Tongue (tissue), 2 donors: ENCODE data around the gene FCGR1A. TPM values are rescaled to one million over a fixed set of nuclear protein-coding genes. Genes with fewer than 3 reads are reported as not detected.
"Not testable (repeated sequence)": the region's sequence is repeated elsewhere in the genome, so short reads cannot be mapped to it uniquely, and the experiment has no call there.

Source experiments
- DNase-seq: peaks from one replicate; pipeline ENCODE4 v3.0.0-alpha.2; 2015
- total RNA-seq: library from RNA; depleted of rRNA; stranded (reverse); fragments of >200 nt; gene quantifications from one replicate; pipeline ENCODE4 v1.2.3, GENCODE V29; 2014

The FCGR1A gene
- total RNA-seq, result 1.7 TPM

DNA sequence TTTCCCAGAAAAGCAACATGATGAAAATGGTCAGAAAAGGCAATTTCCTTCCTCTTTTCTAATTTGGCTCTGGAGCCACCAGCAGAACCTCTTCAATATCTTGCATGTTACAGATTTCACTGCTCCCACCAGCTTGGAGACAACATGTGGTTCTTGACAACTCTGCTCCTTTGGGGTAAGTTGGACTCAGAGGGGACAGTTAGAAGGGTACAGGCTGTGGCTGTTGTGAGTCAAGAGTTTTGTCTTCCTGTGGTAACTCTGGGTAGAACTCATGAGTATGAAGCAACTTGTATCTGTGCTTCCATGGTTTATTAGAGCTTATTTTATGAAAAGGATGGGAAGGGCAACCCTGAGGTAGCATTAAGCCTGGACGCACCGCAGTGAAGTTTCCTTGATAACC, at the start of gene FCGR1A:
Gene FCGR1A (plus strand): TSS at position 95 of the 400 bp plus-strand sequence. CDS start 50 bp downstream, at position 145.
- DNase-seq, result not testable (repeated sequence)

DNA sequence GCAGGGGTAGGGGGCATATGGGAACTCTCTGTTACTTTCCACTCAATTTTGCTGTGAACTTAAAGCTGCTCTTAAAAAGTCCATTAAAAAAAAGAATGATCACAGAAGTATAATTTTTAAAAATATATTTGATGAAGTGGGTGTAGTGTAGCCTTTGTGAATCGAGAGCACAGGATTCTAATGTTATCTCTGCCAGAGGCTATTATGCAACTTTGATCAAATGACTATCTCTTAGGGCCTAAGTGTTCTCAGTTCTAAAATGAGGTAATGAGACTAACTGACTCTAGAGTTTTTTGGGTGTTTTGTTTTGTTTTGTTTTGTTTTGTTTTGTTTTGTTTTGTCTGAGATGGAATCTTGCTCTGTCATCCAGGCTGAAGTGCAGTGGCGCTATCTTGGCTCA, 49.7 kb upstream of the FCGR1A start:
- DNase-seq, result not testable (repeated sequence)

DNA sequence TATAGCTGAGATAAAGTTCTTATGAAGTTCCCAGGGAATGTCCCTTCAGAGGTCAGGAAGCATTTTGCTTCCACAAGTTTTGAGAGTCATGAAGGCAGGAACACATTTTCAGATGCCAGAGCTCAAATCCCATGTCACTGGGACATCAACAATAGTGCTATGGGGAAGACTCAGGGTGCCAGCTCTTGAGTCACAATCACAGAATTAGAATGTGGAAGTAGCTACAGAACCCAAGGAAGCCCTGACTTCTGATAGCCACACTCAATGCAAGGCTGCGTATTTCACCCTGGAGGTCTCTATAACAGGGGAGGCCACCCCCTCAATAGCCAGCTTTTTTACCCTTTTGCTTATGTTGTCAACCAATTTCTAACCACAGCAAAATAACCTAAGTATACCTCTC, 47.8 kb upstream of the FCGR1A start:
- DNase-seq, result not testable (repeated sequence)

DNA sequence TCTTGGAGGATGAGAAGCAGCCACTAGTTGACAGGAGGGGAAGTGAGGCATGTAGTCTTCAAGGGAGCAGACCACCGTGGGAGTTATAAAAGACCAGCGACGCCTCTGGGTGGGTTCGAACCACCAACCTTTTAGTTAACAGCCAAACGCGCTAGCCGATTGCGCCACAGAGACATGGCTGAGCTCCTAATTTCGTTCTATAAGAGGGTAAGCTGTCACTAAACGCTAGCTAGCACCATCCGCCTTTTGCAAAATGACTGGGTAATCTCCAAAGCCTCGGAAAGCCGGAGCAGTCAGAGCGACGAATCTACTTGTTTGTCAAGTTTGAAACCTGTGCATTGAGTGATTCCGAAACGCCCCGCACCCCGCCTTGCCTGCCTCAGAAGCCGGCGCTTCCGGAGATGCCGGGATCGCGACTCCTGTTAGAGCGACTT, 42.3 kb upstream of the FCGR1A start:
- peak; percentile 31 for DNase-seq

DNA sequence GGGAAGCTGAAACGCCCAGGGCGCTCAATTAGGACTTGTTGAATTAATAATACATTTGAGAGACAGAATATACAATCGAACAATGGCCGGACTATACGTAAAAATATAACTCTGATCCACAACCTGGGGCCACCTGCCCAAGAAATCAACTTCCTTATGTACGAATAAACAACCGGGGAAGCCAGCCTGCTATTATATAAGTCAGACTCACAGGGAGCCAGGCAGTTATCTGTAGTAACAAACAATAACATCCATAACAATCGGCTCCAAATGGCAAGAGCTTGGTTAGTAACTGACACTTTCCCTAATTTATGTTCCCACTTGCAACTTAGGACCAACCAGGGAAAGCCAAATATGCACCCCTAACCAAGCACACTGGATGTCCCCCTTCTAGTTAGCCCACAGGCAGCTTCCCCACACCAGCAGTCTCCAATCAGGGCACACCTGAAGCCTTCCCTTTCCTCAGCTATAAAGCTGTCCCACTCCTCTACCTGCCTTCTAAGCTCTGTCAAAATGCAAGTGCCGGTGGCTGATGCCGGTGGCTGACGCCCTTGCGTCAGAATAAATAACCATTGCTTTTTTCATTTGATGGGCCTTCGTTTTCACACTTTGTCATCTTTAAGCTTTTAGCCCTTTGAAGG, 41.8 kb upstream of the FCGR1A start:
- DNase-seq, result not testable (repeated sequence)

DNA sequence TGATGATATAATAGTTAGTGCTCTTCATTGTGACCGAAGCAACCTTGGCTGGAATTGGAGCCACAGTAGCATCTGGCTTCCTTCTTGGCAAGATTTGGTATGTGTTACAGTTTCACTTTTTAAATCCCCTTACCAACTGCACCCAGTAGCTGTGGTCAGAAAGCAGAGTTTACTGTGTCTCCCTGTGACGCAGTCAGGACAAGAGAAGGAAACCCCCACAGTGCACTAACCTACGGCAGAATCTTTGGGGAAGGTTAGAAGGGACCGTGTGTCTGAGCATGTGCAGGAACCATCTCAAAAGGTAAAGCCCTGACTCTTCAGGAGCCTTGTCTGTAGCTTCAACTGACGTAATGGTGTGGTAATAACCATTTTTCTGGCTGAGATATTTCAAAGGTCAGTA, 40.6 kb upstream of the FCGR1A start:
- DNase-seq, result not testable (repeated sequence)

DNA sequence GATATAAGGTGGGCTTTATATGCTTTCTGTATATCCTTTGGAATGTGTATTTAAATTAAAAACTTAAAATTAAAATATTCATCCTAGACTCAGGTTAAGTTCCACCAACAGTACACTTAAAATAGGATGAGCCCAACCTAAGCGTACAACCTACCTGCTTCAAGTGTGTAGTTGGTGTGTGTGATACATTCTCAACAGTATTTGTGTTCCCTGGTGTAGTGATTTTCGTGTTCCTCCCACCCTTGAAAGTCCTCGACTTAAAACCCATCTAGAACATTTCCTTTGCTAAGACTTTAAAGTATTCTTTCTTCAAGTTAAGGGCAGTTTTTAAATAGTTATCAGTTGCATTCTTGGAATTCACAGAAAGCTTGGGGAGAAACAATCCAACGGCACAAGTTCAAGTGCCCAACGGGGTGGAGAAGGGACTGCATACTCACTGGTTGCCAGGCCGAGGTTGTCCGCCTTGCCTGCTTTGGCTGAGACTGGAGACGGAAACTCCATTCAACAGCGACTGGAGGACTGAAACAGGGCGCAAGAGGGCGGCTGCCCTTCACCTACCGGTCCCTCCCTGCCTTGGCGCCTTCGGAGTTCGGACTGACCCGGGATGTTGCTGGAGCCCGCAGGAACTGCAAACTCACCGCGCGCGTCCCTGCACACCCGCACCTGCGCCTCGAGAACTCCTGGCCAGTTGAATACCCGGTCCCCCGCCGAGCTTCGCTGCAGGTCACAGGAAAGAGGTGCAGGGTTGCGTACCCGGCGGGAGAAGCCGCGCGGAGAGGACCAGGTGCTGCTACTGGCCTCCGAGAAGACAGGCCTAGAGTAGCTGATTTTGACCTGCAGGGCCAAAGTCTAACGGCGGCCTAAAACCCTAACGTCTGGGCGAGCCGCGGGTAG, 35.8 kb upstream of the FCGR1A start:
- not testable (repeated sequence) for DNase-seq

DNA sequence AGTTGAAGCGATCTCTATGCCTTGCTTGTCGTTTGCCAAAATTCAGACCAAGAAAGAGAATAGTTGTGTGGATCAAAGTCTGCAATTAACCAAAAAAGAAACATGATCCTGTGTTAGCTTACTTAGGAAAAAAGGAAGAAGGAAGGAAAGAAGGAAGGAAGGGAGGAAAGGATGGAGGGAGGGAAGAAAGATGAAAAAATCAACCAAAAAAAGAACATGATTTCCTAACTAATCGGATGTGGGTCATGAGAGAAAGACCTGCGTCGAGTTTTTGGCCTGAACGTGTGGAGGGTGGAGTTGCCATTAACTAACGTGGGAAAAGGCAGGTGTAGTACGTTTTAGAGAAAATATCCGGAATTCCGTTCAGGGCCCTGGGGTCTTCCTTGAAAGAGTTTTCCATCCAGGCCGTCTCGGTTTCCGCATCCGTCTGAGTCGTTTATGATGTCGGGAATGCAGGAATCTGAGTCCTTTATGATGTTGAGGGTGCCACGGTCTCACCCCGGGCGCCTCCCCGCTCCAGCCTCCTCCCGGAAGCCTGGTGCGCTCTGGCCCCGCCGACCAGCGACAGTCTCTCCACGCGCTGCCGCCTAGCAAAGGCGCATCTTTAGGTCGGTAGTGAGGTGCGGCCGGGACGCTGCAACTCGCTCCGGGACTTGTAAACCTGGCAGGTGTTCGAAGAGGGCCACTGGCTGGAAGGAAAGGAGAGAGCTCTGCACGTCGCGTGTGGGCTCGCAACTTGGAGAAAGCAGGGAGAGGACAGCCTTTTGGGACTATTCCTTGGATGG, 34.9 kb upstream of the FCGR1A start:
- DNase-seq, result not testable (repeated sequence)

DNA sequence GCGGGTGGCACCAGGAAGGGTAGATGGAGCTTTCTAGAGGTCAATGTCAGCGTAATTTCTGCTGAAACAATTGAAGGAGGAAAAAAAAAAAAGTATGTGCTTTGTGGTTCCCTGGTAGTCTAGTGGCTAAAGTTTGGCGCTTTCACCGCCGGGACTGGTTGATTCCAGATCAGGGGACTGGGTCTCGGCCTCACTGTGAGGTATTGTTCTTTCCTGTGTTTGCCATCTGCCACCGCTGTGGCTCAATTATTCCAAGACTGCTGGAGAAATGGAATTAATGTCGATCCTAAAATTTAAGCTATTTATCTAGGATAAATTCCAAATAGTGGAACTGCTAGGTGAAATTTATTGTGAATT, 34.4 kb upstream of the FCGR1A start:
- DNase-seq, result not testable (repeated sequence)

DNA sequence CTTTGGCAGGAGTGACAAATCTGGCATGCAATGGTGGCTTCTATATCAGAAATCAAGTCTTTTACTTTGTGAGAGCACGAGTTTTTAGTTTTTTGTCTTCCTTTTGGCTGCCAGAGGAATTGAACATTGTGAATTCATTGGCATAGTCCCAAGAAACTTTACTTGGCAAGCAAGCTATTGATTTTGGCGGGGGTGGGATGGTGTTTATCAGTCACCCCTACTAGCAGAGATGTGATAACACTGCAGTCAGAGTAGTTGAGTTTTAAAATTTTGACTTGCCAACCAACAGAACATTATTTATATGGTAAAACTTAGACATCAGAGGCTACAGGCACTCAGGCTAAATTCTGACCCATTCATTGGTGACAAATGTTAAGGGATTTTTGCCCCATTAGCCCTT, 31.9 kb upstream of the FCGR1A start:
- DNase-seq, result not testable (repeated sequence)

DNA sequence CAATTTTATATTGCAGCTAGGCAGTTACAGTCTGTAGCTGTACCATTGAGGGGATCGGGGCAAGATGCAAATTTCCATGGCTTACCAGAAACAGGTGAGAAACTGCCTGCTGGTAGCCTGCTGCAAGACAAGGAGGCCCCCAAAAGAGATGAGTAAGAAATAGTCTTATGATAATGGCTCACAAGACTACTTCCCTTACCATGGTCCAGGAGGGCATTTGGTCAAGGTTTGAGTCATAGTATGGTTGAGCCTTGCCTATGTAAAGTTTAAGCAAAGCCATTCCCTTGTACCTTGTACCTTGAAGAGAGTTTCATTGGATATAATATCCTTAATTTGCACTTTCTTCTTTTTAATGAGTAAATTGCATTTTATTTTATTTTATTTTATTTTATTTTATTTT, 30.3 kb upstream of the FCGR1A start:
- DNase-seq, result not testable (repeated sequence)

DNA sequence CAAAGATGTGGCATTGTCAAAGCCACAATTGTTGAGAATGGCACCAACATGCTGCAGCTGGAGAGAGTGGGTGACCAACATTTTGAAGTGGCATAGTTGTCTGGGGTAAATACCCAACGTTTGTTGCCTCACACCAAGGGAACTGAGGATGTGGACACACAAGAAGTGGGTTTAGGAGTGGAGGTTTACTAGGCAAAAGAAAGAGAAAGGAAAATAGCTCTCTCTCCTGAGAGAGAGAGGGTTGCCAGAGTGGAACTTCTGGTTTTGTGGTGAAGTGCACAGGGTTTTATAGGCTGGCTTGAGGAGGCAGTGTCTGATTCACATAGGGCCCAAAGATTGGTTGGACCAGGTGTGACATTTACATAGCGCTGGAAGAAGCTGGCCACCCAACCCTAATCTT, 29.0 kb upstream of the FCGR1A start:
- not testable (repeated sequence) for DNase-seq

DNA sequence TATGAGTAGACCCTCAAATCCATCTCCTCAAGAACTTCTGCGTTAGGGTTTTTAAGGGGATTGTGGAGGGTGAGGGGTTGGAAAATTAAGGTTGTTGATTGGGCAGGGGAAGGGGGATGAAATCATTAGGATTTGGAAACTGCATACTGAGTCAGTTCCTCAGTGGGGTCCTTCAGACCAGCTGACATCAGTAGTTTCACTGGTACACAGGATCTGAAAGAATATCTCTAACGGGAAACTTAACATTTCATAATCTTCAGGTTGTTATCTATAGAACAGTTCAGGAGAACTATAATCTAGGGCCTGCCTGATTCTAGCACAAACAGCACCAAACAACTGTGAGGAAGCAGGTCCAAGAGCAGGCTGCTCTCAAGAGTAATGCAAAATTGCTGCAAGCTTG, 27.2 kb upstream of the FCGR1A start:
- not testable (repeated sequence) for DNase-seq

DNA sequence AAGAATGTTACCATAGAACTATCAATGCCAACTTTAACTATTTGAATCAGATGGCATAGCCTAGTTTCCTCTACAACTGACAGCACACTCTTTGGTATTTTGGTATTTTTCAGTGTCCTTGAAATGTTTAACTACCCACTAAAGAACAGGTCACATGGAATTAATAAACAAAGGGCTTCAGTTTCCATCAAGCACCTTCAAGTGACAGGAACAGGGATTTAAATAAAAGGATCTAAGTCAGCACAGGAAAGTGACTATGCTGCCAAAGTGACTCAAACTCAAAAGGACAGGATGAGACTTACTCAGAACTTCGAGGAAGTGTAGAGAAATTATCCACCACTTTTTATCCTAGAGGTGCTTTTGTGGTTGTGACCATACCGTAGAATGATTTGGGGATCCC, 20.2 kb upstream of the FCGR1A start:
- not testable (repeated sequence) for DNase-seq

DNA sequence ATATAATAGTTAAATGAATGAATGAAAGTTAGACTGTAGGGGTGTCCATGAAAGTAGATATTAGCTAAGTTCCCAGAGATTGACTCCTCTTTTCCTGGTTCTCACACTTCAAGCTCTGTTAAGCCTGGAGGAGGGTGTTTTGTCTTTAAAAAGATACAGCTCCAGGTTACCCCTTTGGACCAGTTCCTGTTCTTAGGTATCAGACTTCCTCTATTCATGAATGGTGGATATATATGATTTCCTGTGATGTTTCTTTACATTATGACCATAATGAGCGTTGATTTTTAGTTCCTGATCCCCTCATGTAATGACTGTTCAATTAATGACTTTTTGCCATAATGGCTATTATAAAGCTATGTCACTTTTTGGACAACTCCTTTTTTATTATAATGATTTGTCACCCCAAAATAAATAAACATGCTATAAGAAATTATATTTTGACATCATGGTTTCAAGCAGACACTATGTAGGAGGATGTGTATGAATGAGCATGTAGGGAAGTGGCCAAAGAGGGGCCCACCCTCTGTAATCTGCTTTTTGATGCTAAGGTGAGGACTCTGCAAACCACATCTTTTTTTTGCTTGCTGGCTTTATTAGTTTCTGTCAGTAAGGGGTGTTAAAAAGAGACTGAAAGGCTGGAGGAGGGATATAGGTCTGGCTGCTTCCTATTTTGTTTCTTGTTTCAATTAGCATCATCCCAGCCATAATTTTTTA, 18.2 kb upstream of the FCGR1A start:
- not testable (repeated sequence) for DNase-seq

DNA sequence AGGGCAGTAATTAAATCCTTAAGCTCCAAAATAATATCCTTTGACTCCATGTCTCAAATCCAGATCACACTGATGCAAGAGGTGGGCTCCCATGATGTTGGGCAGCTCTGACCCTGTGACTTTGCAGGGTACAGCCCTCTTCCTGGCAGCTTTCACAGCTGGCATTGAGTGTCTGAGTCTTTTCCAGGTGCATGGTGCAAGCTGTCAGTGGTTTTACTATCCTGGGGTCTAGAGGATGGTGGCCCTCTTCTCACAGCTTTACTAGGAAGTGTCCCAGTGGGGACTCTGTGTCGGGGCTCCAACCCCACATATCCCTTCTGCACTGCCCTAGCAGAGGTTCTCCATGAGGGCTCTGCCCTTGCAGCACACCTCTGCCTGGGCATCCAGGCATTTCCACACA, 16.3 kb upstream of the FCGR1A start:
- DNase-seq, result not testable (repeated sequence)

DNA sequence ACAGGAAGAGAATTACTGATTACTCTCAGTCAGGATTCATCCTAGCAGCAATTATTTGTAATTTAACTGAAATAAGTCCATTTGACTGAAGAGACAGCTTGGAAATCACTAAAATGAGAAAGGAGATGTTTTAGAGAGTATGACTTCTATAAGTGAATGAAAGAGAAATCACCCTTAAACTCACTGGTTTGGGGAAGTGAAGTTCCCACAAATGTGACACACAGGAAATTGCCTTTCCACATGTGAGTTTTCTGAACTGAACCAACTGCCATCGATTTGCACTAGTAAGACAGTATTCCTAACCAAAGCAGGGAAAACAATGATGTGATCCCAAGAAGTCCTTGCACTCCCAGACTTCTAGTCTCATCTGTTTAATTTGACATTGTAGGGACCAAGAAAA, 13.3 kb upstream of the FCGR1A start:
- DNase-seq, result not testable (repeated sequence)

DNA sequence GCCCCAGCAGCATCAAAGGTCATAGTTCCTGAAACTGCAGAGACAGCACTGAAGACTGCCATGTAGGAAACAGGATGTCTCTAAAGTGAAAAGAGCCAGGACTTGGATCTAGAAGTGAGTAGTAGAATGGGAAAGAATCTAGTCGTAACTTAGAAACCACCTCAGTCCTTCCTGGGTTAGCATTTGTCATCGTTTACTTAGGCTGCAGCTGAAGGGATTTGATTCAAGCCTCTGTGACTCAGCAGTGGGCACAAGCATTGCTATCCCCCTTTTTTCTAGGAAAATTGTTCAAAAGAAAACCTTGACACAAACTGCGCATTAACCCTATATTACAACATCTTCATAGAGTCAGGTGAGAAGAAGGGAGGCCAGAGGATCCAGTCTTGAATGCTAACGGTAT, 11.8 kb upstream of the FCGR1A start:
- not testable (repeated sequence) for DNase-seq

DNA sequence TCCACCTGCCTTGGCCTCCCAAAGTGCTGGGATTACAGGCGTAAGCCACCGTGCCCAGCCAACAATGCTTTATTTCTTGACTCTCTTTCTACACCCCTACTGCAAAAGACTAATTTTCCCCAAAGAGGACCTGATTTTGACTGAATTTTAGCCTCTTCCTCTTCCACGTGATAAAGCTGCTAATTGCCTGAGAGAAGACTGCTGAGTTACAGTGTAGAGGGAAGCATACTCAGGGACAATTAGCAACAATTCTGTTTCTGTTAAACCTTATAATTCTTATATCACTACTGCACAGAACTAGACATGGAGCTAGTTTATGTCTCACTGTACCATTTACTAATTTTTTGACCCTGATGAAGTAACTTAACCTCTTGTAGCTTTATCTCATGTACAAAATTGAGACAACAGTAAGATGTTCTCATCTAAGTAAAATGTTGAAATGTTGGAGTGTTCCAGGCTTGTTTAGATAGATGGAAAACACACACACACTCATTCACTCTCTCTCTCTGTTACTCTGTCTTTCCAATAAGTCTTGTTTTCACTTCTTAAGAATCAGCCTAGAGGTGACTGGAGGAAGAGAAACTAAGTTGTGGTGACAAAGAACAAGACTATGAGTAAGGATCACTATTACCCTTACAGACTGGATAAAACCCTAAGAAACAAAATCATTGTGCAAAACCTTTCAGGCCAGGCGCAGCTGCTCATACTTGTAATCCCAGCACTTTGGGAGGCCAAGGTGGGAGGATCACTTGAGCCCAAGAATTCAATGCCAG, 10.7 kb upstream of the FCGR1A start:
- DNase-seq, result not testable (repeated sequence)

DNA sequence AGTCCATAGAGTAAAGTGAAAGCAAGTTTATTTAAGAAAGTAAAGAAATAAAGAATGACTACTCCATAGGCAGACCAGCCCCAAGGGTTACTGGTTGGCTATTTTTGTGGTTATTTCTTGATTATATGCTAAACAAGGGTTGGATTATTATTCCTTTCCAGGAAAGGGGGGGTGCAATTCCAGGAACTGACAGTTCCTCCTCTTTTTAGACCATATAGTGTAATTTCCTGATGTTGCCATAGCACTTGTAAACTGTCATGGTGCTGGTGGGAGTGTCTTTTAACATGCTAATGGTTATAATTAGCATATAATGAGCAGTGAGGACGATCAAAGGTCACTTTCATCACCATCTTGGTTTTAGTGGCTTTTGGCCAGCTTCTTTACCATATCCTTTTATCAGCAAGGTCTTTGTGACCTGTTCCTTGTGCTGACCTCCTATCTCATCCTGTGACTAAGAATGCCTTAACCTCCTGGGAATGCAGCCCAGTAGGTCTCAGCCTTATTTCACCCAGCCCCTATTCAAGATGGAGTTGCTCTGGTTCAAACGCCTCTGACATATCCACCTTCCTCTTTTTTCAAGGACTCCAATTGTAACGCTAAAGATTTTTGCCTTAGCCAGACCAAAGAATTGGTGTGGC, 6.9 kb upstream of the FCGR1A start:
- DNase-seq, result peak; percentile 0

DNA sequence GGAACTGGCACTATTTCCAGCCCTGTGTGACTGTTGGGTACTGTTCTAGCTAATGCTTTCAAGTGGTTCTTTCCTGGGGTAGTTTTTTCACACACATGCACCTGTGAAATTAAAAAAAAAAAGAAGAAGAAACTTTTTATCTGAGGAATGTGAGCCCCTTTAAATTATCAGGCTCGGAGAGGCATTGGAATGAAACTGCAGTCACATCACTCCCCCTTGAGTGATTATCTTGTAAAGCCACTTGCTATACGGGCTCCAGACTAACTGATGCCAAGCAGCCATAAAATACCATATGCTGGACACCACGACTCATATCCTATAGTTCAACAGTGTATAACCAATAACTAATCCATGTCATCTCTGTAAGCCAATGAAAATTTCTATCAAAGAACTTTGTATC, 5.4 kb upstream of the FCGR1A start:
- not testable (repeated sequence) for DNase-seq
